Transverse colon (tissue), 4 donors: ENCODE measurements around the gene ZNF580.

ENCODE experiments used
- POLR2A ChIP-seq: fragments of 450-650 bp; IDR thresholded peaks from one replicate; pipeline ENCODE4 v1.6.1; 2016; ENCODE audit warnings: antibody characterized with exemption, mild to moderate bottlenecking, moderate library complexity
- POLR2AphosphoS5 ChIP-seq, 3 donors: sonication (generic); formaldehyde crosslinking; IDR thresholded peaks; one replicate each; pipeline ENCODE4 v1.6.1; 2016; ENCODE audit warnings: antibody characterized with exemption in 3 of 3
- TF ChIP-seq, protein P1 (sequence below), 5 experiments: fragments of 200-600 bp in 3 of 5; fragments of 450-650 bp in 2 of 5; sonication (generic) in 3 of 5; IDR thresholded peaks; 1 replicate in 2 of 5; 2 replicates in 3 of 5; pipeline ENCODE4 v1.5.1; 2016 to 2017; ENCODE audit warnings: antibody characterized with exemption in 5 of 5, inconsistent platforms in 3 of 5, mild to moderate bottlenecking in 2 of 5, moderate library complexity in 1 of 5

DNA sequence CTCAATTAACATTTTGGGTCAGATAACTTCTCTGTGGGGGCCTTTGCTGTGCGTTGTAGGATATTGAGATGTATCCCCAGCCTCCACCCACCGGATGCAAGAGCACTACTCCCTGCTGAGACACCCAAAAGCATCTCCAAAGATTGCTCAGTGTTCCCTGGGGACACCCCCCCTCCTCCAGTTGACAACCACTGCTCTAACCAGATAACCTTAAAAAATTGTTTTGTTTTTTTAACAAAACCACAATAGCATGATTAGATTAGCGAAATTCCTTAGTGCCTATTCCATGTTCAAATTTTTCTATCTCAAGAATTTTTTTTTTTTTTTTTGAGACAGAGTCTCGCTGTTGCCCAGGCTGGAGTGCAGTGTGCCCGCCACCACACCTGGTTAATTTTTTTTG is 31.6 kb downstream of the ZNF580 start:
- TF ChIP-seq, protein P1, sequence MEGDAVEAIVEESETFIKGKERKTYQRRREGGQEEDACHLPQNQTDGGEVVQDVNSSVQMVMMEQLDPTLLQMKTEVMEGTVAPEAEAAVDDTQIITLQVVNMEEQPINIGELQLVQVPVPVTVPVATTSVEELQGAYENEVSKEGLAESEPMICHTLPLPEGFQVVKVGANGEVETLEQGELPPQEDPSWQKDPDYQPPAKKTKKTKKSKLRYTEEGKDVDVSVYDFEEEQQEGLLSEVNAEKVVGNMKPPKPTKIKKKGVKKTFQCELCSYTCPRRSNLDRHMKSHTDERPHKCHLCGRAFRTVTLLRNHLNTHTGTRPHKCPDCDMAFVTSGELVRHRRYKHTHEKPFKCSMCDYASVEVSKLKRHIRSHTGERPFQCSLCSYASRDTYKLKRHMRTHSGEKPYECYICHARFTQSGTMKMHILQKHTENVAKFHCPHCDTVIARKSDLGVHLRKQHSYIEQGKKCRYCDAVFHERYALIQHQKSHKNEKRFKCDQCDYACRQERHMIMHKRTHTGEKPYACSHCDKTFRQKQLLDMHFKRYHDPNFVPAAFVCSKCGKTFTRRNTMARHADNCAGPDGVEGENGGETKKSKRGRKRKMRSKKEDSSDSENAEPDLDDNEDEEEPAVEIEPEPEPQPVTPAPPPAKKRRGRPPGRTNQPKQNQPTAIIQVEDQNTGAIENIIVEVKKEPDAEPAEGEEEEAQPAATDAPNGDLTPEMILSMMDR (IDR thresholded peaks at IDR 0.05), result no peak
- no peak for TF ChIP-seq POLR2A
- no peak for TF ChIP-seq POLR2AphosphoS5 (IDR thresholded peaks at IDR 0.05)
